ENCODE results near the gene ABCC1.

The ABCC1 gene

DNA sequence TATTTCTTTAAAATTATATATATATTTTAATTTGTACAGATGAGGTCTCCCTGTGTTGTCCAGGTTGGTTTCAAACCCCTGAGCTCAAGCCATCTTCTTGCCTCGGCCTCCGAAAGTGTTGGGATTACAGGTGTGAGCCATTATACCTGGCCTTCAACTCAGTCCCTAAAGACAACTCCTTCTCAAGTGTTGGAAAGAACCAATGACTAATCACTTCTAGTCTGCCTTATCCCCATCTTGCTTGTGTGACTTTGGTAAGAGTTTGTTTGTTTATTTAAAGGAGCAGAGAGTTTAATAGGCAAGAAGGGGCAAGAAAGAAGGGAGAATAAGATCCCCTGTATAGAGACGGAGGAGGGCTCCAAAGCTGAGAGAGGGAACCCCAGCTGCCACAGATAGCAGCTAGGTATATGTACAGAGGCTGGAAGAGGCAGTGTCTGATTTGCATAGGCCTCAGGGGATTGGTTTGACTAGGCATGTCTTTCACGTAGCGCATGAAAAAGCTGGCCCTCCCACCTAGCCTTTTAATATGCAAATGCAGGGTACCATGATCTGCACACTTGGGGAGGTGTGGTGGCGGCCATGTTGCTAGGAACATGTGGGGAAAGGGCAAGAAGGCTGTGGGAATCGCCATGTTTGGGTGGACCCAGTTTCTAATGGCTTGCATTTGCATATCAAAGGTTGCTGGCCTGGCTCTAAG, 21.5 kb downstream of the ABCC1 start:
- no peak overlapping the region for H3K4me3 ChIP-seq (ENCODE audit: low read depth, low read length)
- TF ChIP-seq, protein P1, sequence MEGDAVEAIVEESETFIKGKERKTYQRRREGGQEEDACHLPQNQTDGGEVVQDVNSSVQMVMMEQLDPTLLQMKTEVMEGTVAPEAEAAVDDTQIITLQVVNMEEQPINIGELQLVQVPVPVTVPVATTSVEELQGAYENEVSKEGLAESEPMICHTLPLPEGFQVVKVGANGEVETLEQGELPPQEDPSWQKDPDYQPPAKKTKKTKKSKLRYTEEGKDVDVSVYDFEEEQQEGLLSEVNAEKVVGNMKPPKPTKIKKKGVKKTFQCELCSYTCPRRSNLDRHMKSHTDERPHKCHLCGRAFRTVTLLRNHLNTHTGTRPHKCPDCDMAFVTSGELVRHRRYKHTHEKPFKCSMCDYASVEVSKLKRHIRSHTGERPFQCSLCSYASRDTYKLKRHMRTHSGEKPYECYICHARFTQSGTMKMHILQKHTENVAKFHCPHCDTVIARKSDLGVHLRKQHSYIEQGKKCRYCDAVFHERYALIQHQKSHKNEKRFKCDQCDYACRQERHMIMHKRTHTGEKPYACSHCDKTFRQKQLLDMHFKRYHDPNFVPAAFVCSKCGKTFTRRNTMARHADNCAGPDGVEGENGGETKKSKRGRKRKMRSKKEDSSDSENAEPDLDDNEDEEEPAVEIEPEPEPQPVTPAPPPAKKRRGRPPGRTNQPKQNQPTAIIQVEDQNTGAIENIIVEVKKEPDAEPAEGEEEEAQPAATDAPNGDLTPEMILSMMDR (IDR thresholded peaks at IDR 0.05; ENCODE audit: low read depth, low read length) = no peak

DNA sequence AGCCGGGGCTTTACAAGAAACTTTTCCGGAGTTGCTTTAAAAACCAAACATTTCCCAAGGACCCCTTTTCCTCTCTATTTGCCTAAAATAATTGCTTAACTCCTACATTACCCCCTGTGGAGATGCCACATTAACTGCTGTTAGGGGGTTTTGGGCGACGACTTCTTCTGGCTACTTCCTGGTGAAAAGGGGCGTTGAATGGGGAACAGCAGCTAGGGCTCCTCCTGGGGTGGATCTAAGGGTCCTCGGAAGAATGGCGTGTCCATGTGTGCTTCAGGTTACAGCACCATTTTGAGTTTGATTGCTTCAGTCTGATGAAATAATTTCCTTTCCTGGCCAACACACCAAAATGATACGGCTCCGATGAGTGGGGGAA, 22.0 kb downstream of the ABCC1 start:
- TF ChIP-seq, protein P1 (IDR thresholded peaks at IDR 0.05; ENCODE audit: low read depth, low read length) = no peak
- H3K4me3 ChIP-seq (ENCODE audit: low read depth, low read length) = no peak overlapping the region

GRCh38 chr16:15972046-15972868, 22.8 kb downstream of the ABCC1 start:
- TF ChIP-seq, protein P1 (IDR thresholded peaks at IDR 0.05; ENCODE audit: low read depth, low read length) = no peak
- H3K4me3 ChIP-seq (ENCODE audit: low read depth, low read length) = no peak overlapping the region

DNA sequence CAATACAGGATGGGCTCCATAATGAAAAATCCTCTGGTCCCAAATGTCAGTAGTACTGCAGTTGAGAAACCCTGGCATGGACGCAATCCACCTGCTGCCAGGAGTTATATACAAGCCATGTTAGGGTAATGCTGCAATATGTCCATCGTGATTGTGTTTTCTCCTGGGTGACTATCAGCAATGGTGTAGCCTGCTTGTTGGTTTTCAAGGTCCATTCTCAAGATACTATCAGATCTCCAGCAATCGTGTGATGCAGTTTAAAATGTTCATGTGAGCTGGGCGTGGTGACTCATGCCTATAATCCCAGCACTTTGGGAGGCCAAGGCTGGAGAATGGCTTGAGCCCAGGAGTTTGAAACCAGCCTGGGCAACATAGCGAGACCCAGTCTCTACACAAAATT, 24.0 kb downstream of the ABCC1 start:
- no peak overlapping the region for H3K4me3 ChIP-seq (ENCODE audit: low read depth, low read length)
- TF ChIP-seq, protein P1 (IDR thresholded peaks at IDR 0.05; ENCODE audit: low read depth, low read length) = no peak

DNA sequence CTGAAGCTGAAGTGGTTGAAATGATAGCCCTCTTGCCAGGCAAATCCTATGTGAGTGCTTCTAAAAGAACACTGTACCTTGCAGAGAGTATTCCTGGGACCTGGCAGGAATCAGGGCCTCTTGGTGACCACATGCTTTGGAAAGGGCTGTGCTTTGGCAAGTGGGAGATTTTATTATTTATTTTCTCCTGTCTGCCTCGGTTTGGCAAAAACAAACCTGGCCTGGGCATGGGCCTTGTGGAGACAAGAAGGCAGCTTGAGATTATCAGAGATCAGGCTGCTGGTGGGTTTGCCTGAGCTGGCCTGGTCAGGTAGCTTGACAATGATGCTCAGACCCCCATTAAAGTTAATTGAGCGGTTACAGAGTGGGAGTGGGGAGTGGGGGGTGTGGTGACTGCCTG, 24.6 kb downstream of the ABCC1 start:
- TF ChIP-seq, protein P1 (IDR thresholded peaks at IDR 0.05; ENCODE audit: low read depth, low read length) = no peak
- no peak overlapping the region for H3K4me3 ChIP-seq (ENCODE audit: low read depth, low read length)

DNA sequence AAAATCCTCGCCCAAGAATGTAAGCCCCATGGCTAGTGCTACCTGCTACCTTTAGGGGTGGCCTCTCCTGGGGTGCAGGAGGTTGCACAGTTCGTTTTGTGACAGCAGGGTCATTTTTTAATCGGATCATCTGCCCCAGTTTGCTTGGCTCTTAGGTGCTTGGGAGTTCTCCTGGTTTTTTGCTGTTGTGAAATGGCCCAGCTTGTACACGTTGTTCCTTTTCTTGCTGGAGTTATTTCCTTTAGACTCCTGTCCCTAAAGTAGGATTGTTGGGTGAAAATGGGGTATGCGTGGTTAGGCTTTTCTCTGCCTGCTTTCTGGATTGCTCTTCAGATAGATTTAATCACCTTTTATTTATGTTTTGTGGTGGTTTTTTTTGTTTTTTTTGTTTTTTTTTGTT, 25.8 kb downstream of the ABCC1 start:
- H3K4me3 ChIP-seq (ENCODE audit: low read depth, low read length) = no peak overlapping the region
- TF ChIP-seq, protein P1 (IDR thresholded peaks at IDR 0.05; ENCODE audit: low read depth, low read length) = no peak

- TF ChIP-seq, protein P1 (IDR thresholded peaks at IDR 0.05; ENCODE audit: low read depth, low read length) = no peak
- H3K4me3 ChIP-seq (ENCODE audit: low read depth, low read length) = no peak overlapping the region
These were observed 26.9 kb downstream of the ABCC1 start for GRCh38 chr16:15976225-15976812.

Data from WI38 (cell line).